Muscle layer of colon (tissue), 2 donors: ENCODE results near the gene KAT7.
A peak's percentile ranks its signal among the peaks of the same experiment; 100 is the strongest.

ENCODE experiments used
- H3K27ac ChIP-seq: one replicate; pipeline ENCODE4 v1.7.0; 2013; ENCODE audit warnings: low read depth, mild to moderate bottlenecking, low read length, moderate library complexity
- H3K27me3 ChIP-seq, 2 donors: one replicate each; pipeline ENCODE4 v1.7.0; 2013; ENCODE audit warnings: low read length in 2 of 2, mild to moderate bottlenecking in 2 of 2; ENCODE audit not compliant: insufficient read depth in 2 of 2, control insufficient read depth in 1 of 2
- H3K36me3 ChIP-seq: one replicate; pipeline ENCODE4 v1.7.0; 2013; ENCODE audit warnings: mild to moderate bottlenecking, low read length; ENCODE audit not compliant: insufficient read depth
- H3K4me1 ChIP-seq: one replicate; pipeline ENCODE4 v1.7.0; 2013; ENCODE audit warnings: mild to moderate bottlenecking, low read length; ENCODE audit not compliant: insufficient read depth
- H3K4me3 ChIP-seq, 2 donors: one replicate each; pipeline ENCODE4 v1.7.0; 2013; ENCODE audit warnings: low read length in 2 of 2, low read depth in 1 of 2, mild to moderate bottlenecking in 1 of 2, moderate library complexity in 1 of 2
- H3K9ac ChIP-seq: one replicate; pipeline ENCODE4 v1.7.0; 2013; ENCODE audit warnings: low read length
- H3K9me3 ChIP-seq: one replicate; pipeline ENCODE4 v1.7.0; 2013; ENCODE audit warnings: mild to moderate bottlenecking, low read length
- donor health status: abdominal sarcoma.
- donor health status: Adenocarcinoma of cecum.

Gene KAT7

DNA sequence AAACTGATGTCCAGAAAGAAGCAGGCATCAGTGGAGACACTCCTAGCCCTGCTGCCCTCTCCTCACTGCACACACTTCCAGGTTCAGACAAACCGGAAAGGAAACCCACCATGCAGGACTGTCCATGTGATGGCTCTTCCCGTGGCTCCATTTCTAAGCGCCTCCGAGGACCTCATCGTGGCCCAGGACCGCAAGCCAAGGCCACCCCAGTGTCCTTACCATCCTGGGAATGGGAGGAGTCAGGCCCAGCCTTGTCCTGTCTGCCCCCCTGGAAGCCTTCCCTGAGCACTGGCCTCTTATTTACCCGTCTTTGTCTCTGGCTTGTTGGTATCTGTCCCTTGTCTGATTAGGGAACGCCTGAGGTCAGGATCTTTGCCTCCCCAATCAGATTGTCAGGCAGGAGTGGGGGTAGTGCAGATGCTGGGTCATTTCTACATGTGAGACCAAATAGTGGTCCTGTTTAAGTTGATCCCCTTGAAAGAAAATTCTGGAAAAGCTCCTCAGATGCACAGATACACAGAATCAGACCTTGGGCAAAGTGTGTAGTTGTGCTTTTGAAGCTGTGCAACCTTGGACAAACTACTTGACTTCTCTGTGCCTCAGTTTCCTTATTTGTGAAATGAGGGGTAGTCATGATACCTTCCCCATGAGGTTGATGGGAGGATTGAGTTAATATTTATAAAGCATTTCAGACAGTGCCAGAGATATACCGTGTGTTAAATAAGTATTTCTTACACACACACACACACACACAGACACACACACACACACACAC lies 58.6 kb downstream of the KAT7 start:
- H3K9ac ChIP-seq: no peak overlapping the region
- H3K4me1 ChIP-seq: peaks cover 36% of the 10 kb centered on the region
- no peak overlapping the region for H3K27ac ChIP-seq
- no peak overlapping the region for H3K4me3 ChIP-seq
- no peaks in the 10 kb centered on the region for H3K9me3 ChIP-seq
- H3K36me3 ChIP-seq: no peaks in the 10 kb centered on the region
- no peaks in the 10 kb centered on the region for H3K27me3 ChIP-seq

DNA sequence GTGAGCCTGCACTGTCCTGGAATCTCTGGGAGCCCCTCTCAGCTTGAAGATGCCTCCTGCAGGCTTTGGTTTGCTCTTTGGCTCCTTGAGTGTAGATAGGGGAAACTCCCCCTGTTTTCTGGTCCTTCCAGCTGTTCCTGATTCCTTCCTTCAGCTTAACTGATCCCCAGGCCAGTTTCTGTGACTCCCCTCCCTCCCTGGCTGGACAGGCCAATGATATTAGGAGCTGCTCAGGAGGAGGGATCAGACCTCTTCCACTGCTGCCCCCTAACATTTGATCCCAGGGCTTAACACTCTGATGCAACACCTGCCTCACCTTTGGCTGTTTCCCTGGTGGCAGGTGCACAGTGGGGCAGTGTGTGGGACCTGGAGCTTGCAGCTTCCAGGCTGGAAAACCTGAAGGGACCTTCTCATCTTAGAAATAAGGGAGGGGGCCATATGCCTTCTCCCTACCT lies 59.6 kb downstream of the KAT7 start, which contains the start of gene TAC4:
TSS of gene TAC4 (minus strand) at position 51 of the 455 bp plus-strand sequence. CDS start 52 bp downstream, outside the sequence.
- no peak within 1 kb of the TSS for H3K4me3 ChIP-seq
- H3K4me1 ChIP-seq: peaks cover 32% of the 10 kb centered on the region
- H3K9ac ChIP-seq: no peak within 1 kb of the TSS
- H3K27ac ChIP-seq: no peak within 1 kb of the TSS
- H3K9me3 ChIP-seq: no peaks in the 10 kb centered on the region
- no peaks in the 10 kb centered on the region for H3K27me3 ChIP-seq
- no peaks in the 10 kb centered on the region for H3K36me3 ChIP-seq

DNA sequence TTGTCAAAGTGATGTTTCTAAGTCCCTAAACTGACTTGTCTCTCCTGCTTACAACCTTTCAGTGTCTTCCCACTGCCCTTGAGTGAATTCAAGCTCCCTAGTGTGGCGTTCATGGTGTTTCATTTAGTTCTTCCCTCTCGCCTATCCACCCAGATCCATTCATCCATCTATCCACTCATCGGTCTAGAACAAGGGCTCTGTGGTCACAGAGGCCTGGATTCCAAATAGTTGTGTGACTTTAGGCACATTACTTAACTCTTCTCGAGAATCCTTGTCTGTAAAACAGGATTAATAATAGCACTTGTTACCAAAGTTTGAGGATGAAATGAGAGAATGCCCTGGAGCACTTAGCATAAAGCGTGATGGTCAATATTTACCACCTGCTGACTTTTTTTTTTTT lies 60.3 kb downstream of the KAT7 start:
- Histone ChIP-seq H3K27me3 (no peaks in the 10 kb centered on the region), H3K4me3 (no peak overlapping the region), H3K36me3 (no peaks in the 10 kb centered on the region), H3K9me3 (no peaks in the 10 kb centered on the region), H3K4me1 (peaks cover 28% of the 10 kb centered on the region), H3K9ac (no peak overlapping the region), H3K27ac (no peak overlapping the region)

DNA sequence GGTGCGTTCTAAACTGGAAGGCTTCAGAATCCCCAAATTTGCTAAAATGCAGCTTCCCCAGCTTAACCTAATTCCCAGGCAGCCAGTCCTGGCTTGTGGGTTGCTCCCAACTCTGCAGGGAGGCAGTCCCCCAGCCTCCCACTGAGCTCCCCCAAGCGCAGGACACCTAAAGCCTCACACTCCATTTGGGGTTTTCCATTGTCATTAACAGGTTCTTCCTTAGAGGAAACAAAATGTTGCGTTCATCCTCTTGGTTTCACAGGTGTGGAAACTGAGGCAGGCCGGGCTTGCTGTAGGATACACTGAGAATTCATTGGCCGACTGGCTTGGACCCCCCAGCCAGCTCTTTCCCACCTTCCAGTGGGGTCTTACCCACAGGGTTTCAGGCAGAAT lies 61.7 kb downstream of the KAT7 start:
- H3K4me3 ChIP-seq: peak overlapping the region in 1 of 2 donors; percentile 70
- H3K9me3 ChIP-seq: no peaks in the 10 kb centered on the region
- no peaks in the 10 kb centered on the region for H3K27me3 ChIP-seq
- H3K36me3 ChIP-seq: no peaks in the 10 kb centered on the region
- H3K27ac ChIP-seq: no peak overlapping the region
- peak overlapping the region; percentile 4 for H3K9ac ChIP-seq
- H3K4me1 ChIP-seq: peaks cover 22% of the 10 kb centered on the region

DNA sequence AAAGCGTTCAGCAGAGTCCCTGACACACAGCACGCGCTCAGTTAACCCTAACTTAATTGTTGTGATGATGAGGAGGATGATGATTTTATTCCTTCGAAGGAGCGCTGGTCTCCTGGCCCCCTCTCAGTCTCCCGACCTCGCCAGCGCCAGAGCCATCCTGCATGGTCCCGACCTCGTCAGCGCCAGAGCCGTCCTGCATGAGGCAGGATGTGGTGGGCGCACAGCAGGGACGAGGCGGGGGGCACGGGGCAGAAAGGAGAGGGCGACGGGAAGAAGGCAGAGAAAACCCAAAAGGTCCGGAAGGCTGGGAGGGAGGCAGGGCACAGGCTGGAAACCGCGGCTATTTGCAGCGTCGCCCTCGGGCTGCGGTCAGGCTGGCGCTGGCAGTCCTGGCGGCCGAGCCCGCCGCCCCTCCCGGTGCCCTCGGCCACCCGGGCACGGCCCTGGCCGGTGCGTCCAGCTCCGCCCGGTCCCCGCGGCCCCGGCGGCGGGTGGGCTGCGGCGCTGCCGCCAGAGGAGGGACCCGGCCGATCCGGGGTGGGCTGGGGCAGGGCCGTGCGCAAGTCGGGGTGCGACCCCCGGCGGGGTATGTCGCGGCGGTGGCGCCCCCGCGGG lies 62.4 kb downstream of the KAT7 start:
- Histone ChIP-seq H3K36me3 (no peaks in the 10 kb centered on the region), H3K4me3 (peak overlapping the region; percentile 70 to 75), H3K4me1 (peaks cover 16% of the 10 kb centered on the region), H3K9ac (peak overlapping the region; percentile 4), H3K27me3 (no peaks in the 10 kb centered on the region), H3K9me3 (no peaks in the 10 kb centered on the region), H3K27ac (no peak overlapping the region)

DNA sequence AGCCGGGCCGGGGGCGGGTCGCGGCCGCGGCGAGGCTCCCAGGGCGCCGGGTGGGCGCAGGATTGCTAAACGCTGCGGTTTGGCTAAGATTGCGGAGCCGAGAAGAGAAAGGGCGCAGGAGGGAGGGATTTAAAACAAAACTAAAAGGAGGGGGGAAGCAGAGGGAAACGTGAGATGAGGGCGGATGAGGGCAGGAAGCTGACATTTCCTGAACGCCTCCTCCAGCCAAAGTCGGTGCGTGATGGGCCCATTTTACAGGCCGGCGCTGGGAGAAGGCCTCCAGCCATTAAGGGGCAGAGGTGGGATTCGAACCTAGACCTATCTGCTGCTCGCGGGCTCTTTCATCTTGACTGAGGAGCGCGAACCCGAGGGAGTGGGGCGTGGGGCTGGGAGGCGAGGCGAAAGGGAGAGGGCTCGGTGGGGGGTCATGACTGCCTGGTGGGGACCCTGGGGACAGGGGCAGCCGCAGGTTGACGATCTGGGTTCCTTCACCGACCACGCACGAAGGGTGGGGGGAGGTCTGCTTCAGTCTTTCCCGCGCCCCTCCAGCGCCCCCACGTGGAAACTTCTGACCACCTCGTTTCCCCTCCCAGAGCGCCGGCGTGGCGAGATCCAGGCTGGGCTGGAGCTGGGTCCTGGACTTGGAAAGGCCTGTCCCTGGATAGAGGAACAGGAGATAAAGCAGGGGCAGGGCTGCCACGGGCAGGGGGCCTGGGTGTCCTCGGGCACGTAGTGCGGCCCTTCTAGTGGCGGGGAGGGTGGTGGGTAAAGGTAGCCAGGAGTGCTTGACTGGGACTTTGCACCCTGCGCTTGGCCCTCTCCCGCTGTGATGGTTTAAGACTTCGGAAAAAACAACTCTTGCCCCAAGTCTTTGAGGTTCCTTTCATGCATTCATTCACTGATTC lies 63.2 kb downstream of the KAT7 start:
- Histone ChIP-seq H3K4me1 (peaks cover 9% of the 10 kb centered on the region), H3K4me3 (peak overlapping the region; percentile 70 to 75), H3K9me3 (no peaks in the 10 kb centered on the region), H3K27me3 (no peaks in the 10 kb centered on the region), H3K36me3 (no peaks in the 10 kb centered on the region), H3K27ac (no peak overlapping the region), H3K9ac (no peak overlapping the region)

DNA sequence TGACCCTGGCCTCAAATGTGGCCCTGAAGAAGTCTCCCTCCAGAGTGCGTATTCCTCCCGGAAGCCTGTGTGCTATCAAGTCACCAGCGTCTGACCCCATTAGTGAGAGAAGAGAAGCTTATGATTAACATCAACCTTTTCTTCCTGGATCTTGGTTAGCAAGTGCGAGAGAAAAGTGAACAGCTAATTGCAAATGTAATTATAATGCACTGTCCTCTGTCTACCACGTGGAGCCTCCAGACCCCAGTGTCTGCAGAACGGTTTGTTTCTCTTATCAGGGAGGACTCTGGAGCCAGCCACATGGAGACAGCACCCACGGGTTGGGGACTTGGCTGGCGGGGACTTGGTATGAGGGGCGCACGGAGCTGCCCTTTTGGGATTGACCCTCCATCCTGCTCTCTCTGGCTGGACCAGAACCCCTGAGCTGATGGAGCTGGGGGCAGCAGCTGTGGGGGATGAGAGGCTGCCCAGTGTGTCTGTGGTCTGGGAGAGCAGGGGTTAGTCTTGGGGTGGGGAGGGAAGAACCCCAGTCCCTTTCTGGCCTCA lies 65.1 kb downstream of the KAT7 start:
- Histone ChIP-seq H3K36me3 (no peaks in the 10 kb centered on the region), H3K4me3 (no peak overlapping the region), H3K9ac (no peak overlapping the region), H3K27me3 (no peaks in the 10 kb centered on the region), H3K9me3 (no peaks in the 10 kb centered on the region), H3K27ac (no peak overlapping the region), H3K4me1 (peaks cover 9% of the 10 kb centered on the region)

DNA sequence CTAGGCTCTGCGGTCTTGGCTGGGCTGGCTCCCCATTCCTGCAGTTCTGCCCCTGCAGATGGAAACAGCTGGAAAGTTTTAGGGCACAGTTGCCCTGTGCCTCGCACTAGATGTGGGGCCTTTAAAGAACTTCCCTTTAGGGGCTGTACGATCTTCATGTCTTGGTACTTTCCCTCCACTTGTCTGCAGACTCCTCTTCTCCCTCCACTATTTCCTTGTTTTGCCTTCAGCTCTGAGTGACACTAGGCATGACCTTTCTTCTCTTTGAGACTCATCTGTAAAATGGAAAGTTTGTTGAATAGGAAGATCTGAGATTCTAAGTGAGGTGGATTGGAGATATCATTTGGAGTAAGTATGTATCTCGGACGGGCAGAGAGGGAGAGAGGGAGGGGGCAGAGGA lies 65.6 kb downstream of the KAT7 start:
- no peaks in the 10 kb centered on the region for H3K27me3 ChIP-seq
- no peaks in the 10 kb centered on the region for H3K36me3 ChIP-seq
- no peak overlapping the region for H3K9ac ChIP-seq
- peaks cover 9% of the 10 kb centered on the region for H3K4me1 ChIP-seq
- no peak overlapping the region for H3K4me3 ChIP-seq
- H3K27ac ChIP-seq: no peak overlapping the region
- no peaks in the 10 kb centered on the region for H3K9me3 ChIP-seq

DNA sequence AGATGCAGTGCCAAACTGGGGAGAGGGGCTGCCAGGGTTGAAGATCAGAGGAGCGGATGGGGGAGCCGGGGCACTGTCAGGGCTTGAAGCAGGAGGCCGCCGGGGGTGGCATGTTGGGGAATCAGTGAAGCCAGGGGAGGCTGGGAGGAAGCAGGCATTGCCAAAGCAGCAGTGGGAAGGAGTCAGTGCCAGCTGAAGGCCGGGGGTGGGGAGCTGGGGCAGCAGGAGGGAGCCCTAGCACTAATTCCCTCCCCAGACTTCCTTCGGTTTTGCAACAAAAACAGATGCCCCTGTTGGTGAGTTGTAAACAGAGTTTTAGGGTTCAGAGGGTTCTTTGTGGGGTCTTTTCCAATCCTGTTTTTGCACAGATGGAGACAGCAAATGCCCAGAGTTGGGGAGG lies 70.3 kb downstream of the KAT7 start:
- H3K9me3 ChIP-seq: no peaks in the 10 kb centered on the region
- H3K9ac ChIP-seq: no peak overlapping the region
- no peaks in the 10 kb centered on the region for H3K4me1 ChIP-seq
- no peak overlapping the region for H3K4me3 ChIP-seq
- H3K27me3 ChIP-seq: peaks cover 0 to 7% of the 10 kb centered on the region in 2 donors
- no peak overlapping the region for H3K27ac ChIP-seq
- no peaks in the 10 kb centered on the region for H3K36me3 ChIP-seq

DNA sequence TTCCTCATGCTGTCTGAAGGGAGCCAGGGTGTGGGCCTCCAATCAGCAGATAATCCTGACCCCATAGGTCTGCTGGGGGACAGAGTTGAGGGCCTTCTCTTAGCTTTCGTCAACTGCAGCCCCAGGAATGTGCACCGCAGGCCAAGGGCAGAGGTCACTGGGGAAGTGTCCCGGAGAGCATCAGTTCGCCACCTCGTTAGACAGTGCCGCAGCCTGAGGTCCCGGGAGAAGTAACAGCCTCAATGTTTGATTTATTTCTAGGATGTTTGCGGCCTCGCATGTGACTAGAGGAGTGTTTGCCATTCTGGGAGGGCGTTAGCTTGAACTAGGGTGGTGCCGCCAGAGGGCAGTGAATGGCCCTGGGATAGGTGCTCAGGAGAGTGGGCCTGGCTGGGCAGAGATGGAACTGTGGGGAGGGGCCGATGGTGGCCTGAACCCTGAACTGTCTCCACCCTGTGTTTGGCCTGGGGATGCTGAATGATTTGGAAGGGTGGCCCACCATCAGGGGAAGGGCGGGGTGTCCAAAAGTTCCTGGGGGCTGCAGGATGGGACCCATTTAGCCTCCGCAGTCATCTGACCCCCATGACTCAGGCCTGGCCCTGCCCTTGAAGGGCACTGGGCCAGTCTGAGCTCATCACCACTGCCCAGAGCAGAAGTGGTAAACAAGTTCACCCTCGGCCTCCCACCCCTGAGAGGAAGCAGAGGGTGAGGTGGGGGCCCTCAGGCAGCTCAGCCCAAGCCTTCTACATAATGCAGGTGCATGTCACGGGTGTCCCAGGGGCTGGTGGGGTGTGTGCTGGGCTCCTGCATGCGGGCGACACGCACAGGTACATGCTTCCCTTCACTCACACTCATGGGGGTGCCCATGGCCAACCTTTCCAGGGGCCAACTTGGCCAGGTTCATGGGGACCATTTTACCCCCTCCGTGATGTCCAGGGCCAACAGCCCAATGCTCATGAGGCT lies 71.8 kb downstream of the KAT7 start:
- no peak overlapping the region for H3K4me3 ChIP-seq
- H3K4me1 ChIP-seq: no peaks in the 10 kb centered on the region
- H3K27ac ChIP-seq: no peak overlapping the region
- H3K27me3 ChIP-seq: peaks cover 0 to 7% of the 10 kb centered on the region in 2 donors
- no peaks in the 10 kb centered on the region for H3K9me3 ChIP-seq
- H3K9ac ChIP-seq: no peak overlapping the region
- H3K36me3 ChIP-seq: no peaks in the 10 kb centered on the region
